Keratinocyte (primary cell): ENCODE results near the gene SND1. TPM values are rescaled to one million over a fixed set of nuclear protein-coding genes. Genes with fewer than 3 reads are reported as not detected.

Experiments used
- DNase-seq: peaks from one replicate; pipeline ENCODE4 v3.0.0-alpha.2; 2011; ENCODE audit warnings: low read depth, missing footprints, low spot score
- FAIRE-seq: peaks from 2 replicates; lab custom pipeline; 2011; peaks lifted over from hg19 to GRCh38; lab: Jason Lieb, UNC
- H2AFZ ChIP-seq: 2 replicates; pipeline ENCODE4 v1.6.0; 2012; ENCODE audit warnings: low read length, control low read depth, inconsistent platforms; ENCODE audit not compliant: control insufficient read depth
- H3K27ac ChIP-seq: 2 replicates; pipeline ENCODE4 v1.5.1; 2011; ENCODE audit warnings: low read length; ENCODE audit not compliant: control insufficient read depth, insufficient read depth
- H3K27me3 ChIP-seq: 3 replicates; pipeline ENCODE4 v1.6.0; 2011; ENCODE audit warnings: low read length; ENCODE audit not compliant: control insufficient read depth, insufficient read depth; ENCODE audit errors: extremely low read depth
- H3K36me3 ChIP-seq, 2 experiments: 2 replicates in 1 of 2; 3 replicates in 1 of 2; pipeline ENCODE4 v1.5.1; 2011; ENCODE audit warnings: low read length in 2 of 2, mild to moderate bottlenecking in 1 of 2; ENCODE audit not compliant: control insufficient read depth in 2 of 2, insufficient read depth in 2 of 2; ENCODE audit errors: extremely low read depth in 1 of 2
- H3K4me1 ChIP-seq: 3 replicates; pipeline ENCODE4 v1.5.1; 2011; ENCODE audit warnings: low read length; ENCODE audit not compliant: control insufficient read depth, insufficient read depth; ENCODE audit errors: extremely low read depth
- H3K4me2 ChIP-seq: 3 replicates; pipeline ENCODE4 v1.6.0; 2011; ENCODE audit warnings: low read depth, low read length; ENCODE audit not compliant: control insufficient read depth, insufficient read depth; ENCODE audit errors: extremely low read depth
- H3K4me3 ChIP-seq, 3 experiments: fragments of 200-600 bp in 1 of 3; sonication (generic) in 1 of 3; 2 replicates in 2 of 3; 3 replicates in 1 of 3; pipeline ENCODE4 v1.5.1; 2011 to 2016; ENCODE audit warnings: low read length in 3 of 3, mild to moderate bottlenecking in 3 of 3, control low read depth in 2 of 3, inconsistent platforms in 1 of 3, low read depth in 1 of 3, mixed read lengths in 1 of 3, mixed run types in 1 of 3, moderate library complexity in 1 of 3; ENCODE audit not compliant: control insufficient read depth in 2 of 3, insufficient read depth in 2 of 3; ENCODE audit errors: extremely low read depth in 1 of 3
- H3K79me2 ChIP-seq: 2 replicates; pipeline ENCODE4 v1.6.0; 2012; ENCODE audit warnings: low read length; ENCODE audit not compliant: control insufficient read depth, insufficient read depth
- H3K9ac ChIP-seq: 3 replicates; pipeline ENCODE4 v1.6.0; 2011; ENCODE audit warnings: low read length; ENCODE audit not compliant: control insufficient read depth, insufficient read depth; ENCODE audit errors: extremely low read depth
- H3K9me1 ChIP-seq: 3 replicates; pipeline ENCODE4 v1.6.0; 2011; ENCODE audit warnings: low read length; ENCODE audit not compliant: control insufficient read depth, insufficient read depth; ENCODE audit errors: extremely low read depth
- H3K9me3 ChIP-seq: 2 replicates; pipeline ENCODE4 v1.5.1; 2012; ENCODE audit warnings: low read depth, low read length; ENCODE audit not compliant: control insufficient read depth
- H4K20me1 ChIP-seq: 3 replicates; pipeline ENCODE4 v1.6.0; 2011; ENCODE audit warnings: low read length; ENCODE audit not compliant: control insufficient read depth, insufficient read depth; ENCODE audit errors: extremely low read depth
- CTCF ChIP-seq, 3 experiments: IDR thresholded peaks in 1 of 3; conservative IDR thresholded peaks in 1 of 3; optimal IDR thresholded peaks in 1 of 3; 2 replicates in 2 of 3; 3 replicates in 1 of 3; pipeline versions ENCODE3 to v1.5.1; 2011; ENCODE audit warnings: low read length in 3 of 3, mild to moderate bottlenecking in 3 of 3, moderate library complexity in 2 of 3, control low read depth in 1 of 3, inconsistent platforms in 1 of 3; ENCODE audit not compliant: insufficient read depth in 2 of 3; ENCODE audit errors: extremely low read depth in 1 of 3
- EZH2 ChIP-seq: IDR thresholded peaks from one replicate; pipeline ENCODE4 v1.6.1; 2012; ENCODE audit warnings: inconsistent platforms, mild to moderate bottlenecking, low read length, moderate library complexity
- dilution Hi-C: fragments of 300-500 bp; cut with MboI; formaldehyde crosslinking; loops from one replicate; pipeline ENCODE4 v1.7.0; 2020; ENCODE audit warnings: low sequenced_read_pairs; ENCODE audit not compliant: extremely low pct_ligation_motif_present
- polyA plus RNA-seq, 5 experiments: library from polyadenylated mRNA; depleted of rRNA in 3 of 5; stranded (reverse) in 3 of 5; stranded (forward) in 1 of 5; unstranded in 1 of 5; fragments of >200 nt; gene quantifications; 1 replicate in 1 of 5; 2 replicates in 3 of 5; 3 replicates in 1 of 5; pipeline versions ENCODE4 v1.2.1 to v1.2.3, GENCODE V29; 2011 to 2012; ENCODE audit warnings: missing spikeins in 2 of 5, low read depth in 1 of 5, low replicate concordance in 1 of 5

SND1 gene
- polyA plus RNA-seq, 1 donor (not counting 4 experiments of a cell fraction or from before 2014, with no cell fraction given) = 140 TPM

GRCh38 chr7:127815631-127816145 is 163.7 kb downstream of the SND1 start:
- no peak for FAIRE-seq
- H4K20me1 ChIP-seq = peaks cover 6% of the 10 kb centered on the region
- no peak for DNase-seq
- no peak overlapping the region for H2AFZ ChIP-seq
- no peak overlapping the region for H3K4me2 ChIP-seq
- H3K4me3 ChIP-seq = no peak overlapping the region
- peaks cover 4% of the 10 kb centered on the region for H3K4me1 ChIP-seq
- H3K27ac ChIP-seq = no peak overlapping the region
- no peaks in the 10 kb centered on the region for H3K9me1 ChIP-seq
- TF ChIP-seq EZH2 (no peak), CTCF (optimal IDR thresholded peaks at IDR 0.05 in 1 of 3, IDR thresholded peaks at IDR 0.05 in 1 of 3, conservative IDR thresholded peaks at IDR 0.05 in 1 of 3; ENCODE audit: extremely low read depth in 1 of 3, insufficient read depth in 2 of 3, low read length in 3 of 3) (no peak)
- H3K36me3 ChIP-seq = peaks cover 2 to 3% of the 10 kb centered on the region in 2 experiments
- no peak overlapping the region for H3K9ac ChIP-seq
- no peaks in the 10 kb centered on the region for H3K9me3 ChIP-seq
- H3K27me3 ChIP-seq = no peaks in the 10 kb centered on the region
- H3K79me2 ChIP-seq = peaks cover 83% of the 10 kb centered on the region
- dilution Hi-C loops = no loop called here

DNA sequence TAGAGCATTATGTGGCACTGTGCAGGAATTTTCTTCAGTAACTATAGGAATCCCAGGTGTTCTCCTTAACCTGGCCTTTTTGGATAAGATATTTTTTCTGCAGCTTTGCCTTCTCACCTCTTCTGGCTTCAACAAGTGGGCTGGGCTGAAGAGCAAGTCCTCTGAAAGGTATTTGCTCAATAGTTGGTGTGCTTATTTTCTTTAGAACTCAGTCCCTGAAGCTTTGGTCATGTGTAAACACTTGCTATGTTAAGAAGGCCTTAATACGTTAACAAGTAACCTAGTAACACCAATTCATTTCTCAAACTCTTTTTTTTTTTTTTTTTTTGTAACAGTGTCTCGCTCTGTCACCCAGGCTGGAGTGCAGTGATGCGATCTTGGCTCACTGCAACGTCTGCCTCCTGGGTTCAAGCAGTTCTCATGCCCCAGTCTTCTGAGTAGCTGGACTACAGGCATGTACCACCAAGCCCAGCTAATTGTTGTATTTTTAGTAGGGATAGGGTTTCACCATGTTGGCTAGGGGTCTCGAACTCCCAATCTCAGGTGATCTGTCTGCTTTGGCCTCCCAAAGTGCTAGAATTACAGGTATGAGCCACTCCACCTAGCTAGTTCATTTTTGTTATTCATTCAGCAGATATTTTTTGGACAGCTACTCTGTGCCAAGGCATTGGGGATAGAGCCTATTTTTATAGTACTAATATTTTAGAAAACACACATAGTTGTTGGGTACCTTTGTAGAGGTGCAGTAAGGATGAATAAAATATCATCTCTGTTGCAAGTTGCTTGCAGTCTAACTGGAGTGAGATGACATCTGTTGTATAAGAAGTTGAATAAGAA is 164.6 kb downstream of the SND1 start:
- dilution Hi-C loops = no loop called here
- no peak for FAIRE-seq
- Histone ChIP-seq H3K27me3 (no peaks in the 10 kb centered on the region), H3K9me1 (no peaks in the 10 kb centered on the region), H3K4me2 (no peak overlapping the region), H3K36me3 (peaks cover 2 to 3% of the 10 kb centered on the region in 2 experiments), H2AFZ (no peak overlapping the region), H3K27ac (no peak overlapping the region), H3K9me3 (no peaks in the 10 kb centered on the region), H3K79me2 (peaks cover 81% of the 10 kb centered on the region), H3K4me3 (no peak overlapping the region), H4K20me1 (peaks cover 6% of the 10 kb centered on the region), H3K9ac (no peak overlapping the region), H3K4me1 (peaks cover 4% of the 10 kb centered on the region)
- no peak for DNase-seq
- TF ChIP-seq EZH2 (no peak), CTCF (optimal IDR thresholded peaks at IDR 0.05 in 1 of 3, IDR thresholded peaks at IDR 0.05 in 1 of 3, conservative IDR thresholded peaks at IDR 0.05 in 1 of 3; ENCODE audit: extremely low read depth in 1 of 3, insufficient read depth in 2 of 3, low read length in 3 of 3) (no peak)
